Upper lobe of right lung (tissue), 1 donor: ENCODE data around the gene EMX2. TPM values are rescaled to one million over a fixed set of nuclear protein-coding genes. Genes with fewer than 3 reads are reported as not detected.

Source experiments
- ATAC-seq: fragments of 200-7000 bp; cut with Tn5 transposase; one replicate; pipeline ENCODE4 v1.9.1; 2020; ENCODE audit warnings: mild to moderate bottlenecking, moderate library complexity
- DNase-seq: peaks from one replicate; pipeline ENCODE4 v3.0.0-alpha.2; 2020
- H3K27ac ChIP-seq: fragments of 200-600 bp; one replicate; pipeline ENCODE4 v1.8.0; 2022
- H3K27me3 ChIP-seq: fragments of 200-600 bp; one replicate; pipeline ENCODE4 v1.8.0; 2022; ENCODE audit warnings: mild to moderate bottlenecking
- H3K36me3 ChIP-seq: fragments of 200-600 bp; one replicate; pipeline ENCODE4 v1.8.0; 2022
- H3K4me1 ChIP-seq: fragments of 200-600 bp; one replicate; pipeline ENCODE4 v1.8.0; 2022
- H3K4me3 ChIP-seq: fragments of 200-600 bp; one replicate; pipeline ENCODE4 v1.8.0; 2022; ENCODE audit warnings: mild to moderate bottlenecking
- H3K9me3 ChIP-seq: fragments of 200-600 bp; one replicate; pipeline ENCODE4 v1.8.0; 2022
- intact Hi-C: fragments of 100-400 bp; cut with DNase I; formaldehyde crosslinking; loops from one replicate; pipeline ENCODE4 v1.11.0; 2022
- total RNA-seq: library from RNA; stranded (reverse); fragmentation: NEBNext Ultra II Directional; extraction: Animal tissue kit (Norgen Biotek cat#: 25700); gene quantifications from one replicate; pipeline ENCODE4 v1.2.1, GENCODE V29; 2021
- TF ChIP-seq, protein P1 (sequence below): fragments of 200-600 bp; IDR thresholded peaks from one replicate; pipeline ENCODE4 v1.8.0; 2022; ENCODE audit warnings: antibody characterized with exemption
- donor health status: DM: no; HTN: yes; CAD: no; lungs with severe emphysema.

EMX2 gene
- total RNA-seq, 1 donor from 2014 or later: not detected

DNA sequence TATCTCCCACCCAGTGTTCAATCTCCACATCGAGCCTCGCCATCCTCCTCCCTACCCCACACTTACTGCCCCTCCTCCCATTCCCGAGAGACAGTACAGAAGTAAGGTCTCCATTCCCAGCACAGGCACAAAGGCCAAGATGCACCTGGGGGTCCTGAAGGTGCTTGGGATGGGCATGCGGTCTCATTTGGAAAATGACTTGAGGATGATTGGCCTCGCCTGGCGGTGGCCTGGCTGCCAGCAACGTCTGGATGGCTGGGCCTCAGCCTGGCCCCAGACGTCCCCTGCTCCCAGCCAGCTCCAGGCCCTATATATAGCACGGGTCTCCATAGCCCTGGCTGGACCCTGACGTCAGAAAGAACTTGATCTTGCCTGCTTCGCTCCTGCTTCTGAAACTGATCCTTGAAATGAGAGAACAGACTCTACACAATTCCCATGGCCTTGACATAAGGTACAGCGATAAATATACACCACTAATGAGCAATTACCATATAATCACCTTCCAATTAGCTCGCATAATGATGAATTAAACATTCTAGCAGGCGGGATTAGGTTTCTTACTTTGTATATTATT is 11.8 kb downstream of the EMX2 start:
- Histone ChIP-seq H3K4me3 (no peak overlapping the region), H3K4me1 (no peaks in the 10 kb centered on the region), H3K36me3 (no peaks in the 10 kb centered on the region), H3K27ac (no peak overlapping the region), H3K9me3 (no peaks in the 10 kb centered on the region), H3K27me3 (peaks cover 80% of the 10 kb centered on the region)
- intact Hi-C loops: no loop called here
- no peak for DNase-seq
- TF ChIP-seq, protein P1, sequence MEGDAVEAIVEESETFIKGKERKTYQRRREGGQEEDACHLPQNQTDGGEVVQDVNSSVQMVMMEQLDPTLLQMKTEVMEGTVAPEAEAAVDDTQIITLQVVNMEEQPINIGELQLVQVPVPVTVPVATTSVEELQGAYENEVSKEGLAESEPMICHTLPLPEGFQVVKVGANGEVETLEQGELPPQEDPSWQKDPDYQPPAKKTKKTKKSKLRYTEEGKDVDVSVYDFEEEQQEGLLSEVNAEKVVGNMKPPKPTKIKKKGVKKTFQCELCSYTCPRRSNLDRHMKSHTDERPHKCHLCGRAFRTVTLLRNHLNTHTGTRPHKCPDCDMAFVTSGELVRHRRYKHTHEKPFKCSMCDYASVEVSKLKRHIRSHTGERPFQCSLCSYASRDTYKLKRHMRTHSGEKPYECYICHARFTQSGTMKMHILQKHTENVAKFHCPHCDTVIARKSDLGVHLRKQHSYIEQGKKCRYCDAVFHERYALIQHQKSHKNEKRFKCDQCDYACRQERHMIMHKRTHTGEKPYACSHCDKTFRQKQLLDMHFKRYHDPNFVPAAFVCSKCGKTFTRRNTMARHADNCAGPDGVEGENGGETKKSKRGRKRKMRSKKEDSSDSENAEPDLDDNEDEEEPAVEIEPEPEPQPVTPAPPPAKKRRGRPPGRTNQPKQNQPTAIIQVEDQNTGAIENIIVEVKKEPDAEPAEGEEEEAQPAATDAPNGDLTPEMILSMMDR: no peak
- ATAC-seq: no peak

DNA sequence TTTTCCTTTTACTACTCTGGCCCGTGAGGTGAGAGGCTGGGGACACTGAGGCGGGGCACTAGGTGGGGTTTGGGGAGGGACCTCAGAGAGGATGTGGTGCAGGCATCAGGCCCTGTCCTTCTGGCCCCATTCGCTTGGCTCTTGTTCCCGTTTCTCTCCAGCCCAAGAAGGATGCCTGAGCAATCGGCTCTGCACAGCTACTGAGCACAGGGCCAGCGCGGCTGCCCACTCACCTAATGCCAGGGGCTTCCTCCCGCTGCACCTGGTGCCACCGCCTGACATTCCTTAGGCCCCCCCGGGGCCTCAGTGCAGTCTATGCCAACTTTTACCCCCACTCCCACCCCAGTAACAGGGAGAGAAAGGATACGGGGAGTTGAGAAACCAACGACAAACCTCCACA is 12.5 kb downstream of the EMX2 start:
- Histone ChIP-seq H3K4me3 (no peak overlapping the region), H3K27ac (no peak overlapping the region), H3K27me3 (peaks cover 73% of the 10 kb centered on the region), H3K9me3 (no peaks in the 10 kb centered on the region), H3K36me3 (no peaks in the 10 kb centered on the region), H3K4me1 (no peaks in the 10 kb centered on the region)
- TF ChIP-seq, protein P1: no peak
- ATAC-seq (no peak), DNase-seq (no peak)
- intact Hi-C loops: no loop called here

DNA sequence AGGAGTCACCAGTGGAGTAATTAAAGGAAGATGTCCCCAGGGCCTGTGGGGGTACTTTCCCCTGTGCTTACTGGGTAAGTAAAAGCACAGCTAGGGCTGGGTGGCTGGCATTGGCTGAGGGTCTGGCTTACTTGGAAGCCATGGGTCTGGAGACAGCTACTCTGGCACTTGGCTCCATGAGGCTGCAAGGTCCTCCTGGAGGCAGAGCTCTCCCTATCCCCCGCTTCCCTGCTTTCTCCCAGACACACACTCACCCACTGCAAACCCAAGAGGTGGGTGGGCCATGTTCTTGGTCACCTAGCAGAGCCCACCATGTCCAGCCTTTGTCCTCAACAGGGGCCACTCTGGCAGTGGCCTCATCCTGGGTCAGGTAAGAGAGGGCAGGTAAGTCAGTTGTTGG is 13.3 kb downstream of the EMX2 start:
- H3K4me1 ChIP-seq: no peaks in the 10 kb centered on the region
- TF ChIP-seq, protein P1: no peak
- DNase-seq (no peak), ATAC-seq (no peak)
- no peak overlapping the region for H3K4me3 ChIP-seq
- H3K9me3 ChIP-seq: no peaks in the 10 kb centered on the region
- no peak overlapping the region for H3K27ac ChIP-seq
- H3K36me3 ChIP-seq: no peaks in the 10 kb centered on the region
- H3K27me3 ChIP-seq: peaks cover 69% of the 10 kb centered on the region
- intact Hi-C loops: no loop called here

DNA sequence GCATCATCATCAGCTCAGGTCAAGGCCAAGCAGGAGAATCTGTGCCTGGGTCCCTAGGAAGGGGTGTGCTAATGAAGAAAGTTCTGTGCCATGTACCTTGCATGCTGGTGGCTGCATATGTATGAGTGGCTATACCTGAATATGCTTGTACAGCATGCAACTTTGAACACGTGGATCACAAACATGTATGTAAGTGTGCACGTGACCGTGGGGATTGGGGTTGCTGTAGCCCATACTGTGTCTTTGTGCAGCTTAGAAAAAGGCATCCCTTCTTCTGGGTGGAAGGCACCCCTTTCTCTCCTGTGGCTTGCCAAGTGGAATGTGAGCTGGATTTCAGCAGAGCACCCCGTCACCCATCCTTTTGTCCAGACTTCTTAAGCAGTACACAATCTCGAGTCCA is 13.8 kb downstream of the EMX2 start:
- DNase-seq (no peak), ATAC-seq (no peak)
- no peaks in the 10 kb centered on the region for H3K4me1 ChIP-seq
- no peak overlapping the region for H3K4me3 ChIP-seq
- H3K27ac ChIP-seq: no peak overlapping the region
- H3K9me3 ChIP-seq: no peaks in the 10 kb centered on the region
- H3K36me3 ChIP-seq: no peaks in the 10 kb centered on the region
- TF ChIP-seq, protein P1: no peak
- H3K27me3 ChIP-seq: peaks cover 64% of the 10 kb centered on the region
- intact Hi-C loops: no loop called here

DNA sequence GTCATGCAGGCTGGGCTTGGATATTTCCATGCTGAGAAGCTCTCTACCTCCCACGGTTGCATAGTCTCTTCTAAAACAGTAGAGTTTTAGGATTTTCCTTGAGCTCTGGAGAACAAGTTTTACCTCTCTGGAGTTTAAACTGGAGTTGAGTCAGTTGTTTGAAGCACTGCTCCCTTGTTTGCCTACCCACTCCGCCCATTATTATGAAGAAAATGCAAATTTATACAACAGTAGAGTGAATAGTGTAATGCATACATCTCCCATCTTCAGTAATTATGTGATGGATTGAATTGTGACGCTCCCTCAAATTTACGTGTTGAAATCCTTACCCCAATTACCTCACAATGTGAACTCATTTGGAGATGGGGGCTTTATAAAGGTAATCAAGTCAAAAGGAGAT is 17.2 kb downstream of the EMX2 start:
- Histone ChIP-seq H3K27me3 (peaks cover 33% of the 10 kb centered on the region), H3K9me3 (no peaks in the 10 kb centered on the region), H3K4me3 (no peak overlapping the region), H3K27ac (no peak overlapping the region), H3K4me1 (no peaks in the 10 kb centered on the region), H3K36me3 (no peaks in the 10 kb centered on the region)
- intact Hi-C loops: no loop called here
- no peak for DNase-seq
- TF ChIP-seq, protein P1: no peak
- no peak for ATAC-seq

DNA sequence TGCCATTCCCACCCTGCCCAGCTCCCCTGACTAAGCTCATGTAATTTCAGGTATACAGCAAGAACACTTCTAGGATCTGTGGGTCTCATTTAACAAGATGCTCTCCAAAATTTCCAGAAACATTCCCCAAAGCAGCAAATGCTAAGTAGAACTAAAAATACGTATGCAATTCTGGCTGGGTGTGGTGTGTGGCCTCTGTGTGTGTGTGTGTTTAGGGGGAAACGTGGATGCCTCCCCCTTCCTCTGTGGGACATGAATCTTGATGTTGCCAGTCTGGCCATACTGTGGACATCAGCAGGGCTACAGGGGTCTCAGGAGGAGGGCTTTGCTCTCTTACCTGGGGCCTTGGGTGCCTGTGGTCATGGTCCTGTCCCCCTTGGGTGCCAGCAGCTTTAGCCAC is 18.4 kb downstream of the EMX2 start:
- Histone ChIP-seq H3K4me3 (no peak overlapping the region), H3K27ac (no peak overlapping the region), H3K4me1 (no peaks in the 10 kb centered on the region), H3K36me3 (no peaks in the 10 kb centered on the region), H3K9me3 (no peaks in the 10 kb centered on the region), H3K27me3 (peaks cover 25% of the 10 kb centered on the region)
- TF ChIP-seq, protein P1: no peak
- ATAC-seq (no peak), DNase-seq (no peak)
- intact Hi-C loops: no loop called here
